Measurements from ENCODE around the gene ARHGAP15.

- TF ChIP-seq, protein P1, sequence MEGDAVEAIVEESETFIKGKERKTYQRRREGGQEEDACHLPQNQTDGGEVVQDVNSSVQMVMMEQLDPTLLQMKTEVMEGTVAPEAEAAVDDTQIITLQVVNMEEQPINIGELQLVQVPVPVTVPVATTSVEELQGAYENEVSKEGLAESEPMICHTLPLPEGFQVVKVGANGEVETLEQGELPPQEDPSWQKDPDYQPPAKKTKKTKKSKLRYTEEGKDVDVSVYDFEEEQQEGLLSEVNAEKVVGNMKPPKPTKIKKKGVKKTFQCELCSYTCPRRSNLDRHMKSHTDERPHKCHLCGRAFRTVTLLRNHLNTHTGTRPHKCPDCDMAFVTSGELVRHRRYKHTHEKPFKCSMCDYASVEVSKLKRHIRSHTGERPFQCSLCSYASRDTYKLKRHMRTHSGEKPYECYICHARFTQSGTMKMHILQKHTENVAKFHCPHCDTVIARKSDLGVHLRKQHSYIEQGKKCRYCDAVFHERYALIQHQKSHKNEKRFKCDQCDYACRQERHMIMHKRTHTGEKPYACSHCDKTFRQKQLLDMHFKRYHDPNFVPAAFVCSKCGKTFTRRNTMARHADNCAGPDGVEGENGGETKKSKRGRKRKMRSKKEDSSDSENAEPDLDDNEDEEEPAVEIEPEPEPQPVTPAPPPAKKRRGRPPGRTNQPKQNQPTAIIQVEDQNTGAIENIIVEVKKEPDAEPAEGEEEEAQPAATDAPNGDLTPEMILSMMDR (IDR thresholded peaks at IDR 0.05; ENCODE audit: insufficient read depth, low read length) = no peak
- TF ChIP-seq, protein P2, sequence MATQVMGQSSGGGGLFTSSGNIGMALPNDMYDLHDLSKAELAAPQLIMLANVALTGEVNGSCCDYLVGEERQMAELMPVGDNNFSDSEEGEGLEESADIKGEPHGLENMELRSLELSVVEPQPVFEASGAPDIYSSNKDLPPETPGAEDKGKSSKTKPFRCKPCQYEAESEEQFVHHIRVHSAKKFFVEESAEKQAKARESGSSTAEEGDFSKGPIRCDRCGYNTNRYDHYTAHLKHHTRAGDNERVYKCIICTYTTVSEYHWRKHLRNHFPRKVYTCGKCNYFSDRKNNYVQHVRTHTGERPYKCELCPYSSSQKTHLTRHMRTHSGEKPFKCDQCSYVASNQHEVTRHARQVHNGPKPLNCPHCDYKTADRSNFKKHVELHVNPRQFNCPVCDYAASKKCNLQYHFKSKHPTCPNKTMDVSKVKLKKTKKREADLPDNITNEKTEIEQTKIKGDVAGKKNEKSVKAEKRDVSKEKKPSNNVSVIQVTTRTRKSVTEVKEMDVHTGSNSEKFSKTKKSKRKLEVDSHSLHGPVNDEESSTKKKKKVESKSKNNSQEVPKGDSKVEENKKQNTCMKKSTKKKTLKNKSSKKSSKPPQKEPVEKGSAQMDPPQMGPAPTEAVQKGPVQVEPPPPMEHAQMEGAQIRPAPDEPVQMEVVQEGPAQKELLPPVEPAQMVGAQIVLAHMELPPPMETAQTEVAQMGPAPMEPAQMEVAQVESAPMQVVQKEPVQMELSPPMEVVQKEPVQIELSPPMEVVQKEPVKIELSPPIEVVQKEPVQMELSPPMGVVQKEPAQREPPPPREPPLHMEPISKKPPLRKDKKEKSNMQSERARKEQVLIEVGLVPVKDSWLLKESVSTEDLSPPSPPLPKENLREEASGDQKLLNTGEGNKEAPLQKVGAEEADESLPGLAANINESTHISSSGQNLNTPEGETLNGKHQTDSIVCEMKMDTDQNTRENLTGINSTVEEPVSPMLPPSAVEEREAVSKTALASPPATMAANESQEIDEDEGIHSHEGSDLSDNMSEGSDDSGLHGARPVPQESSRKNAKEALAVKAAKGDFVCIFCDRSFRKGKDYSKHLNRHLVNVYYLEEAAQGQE (IDR thresholded peaks at IDR 0.05; ENCODE audit: insufficient replicate concordance, low read depth) = no peak
- TF ChIP-seq GABPA (IDR thresholded peaks at IDR 0.05; ENCODE audit: low read depth) = no peak
- TF ChIP-seq POLR2AphosphoS5 (IDR thresholded peaks at IDR 0.05; ENCODE audit: low read depth) = no peak
Observed at GRCh38 chr2:143262389-143262788, 133.2 kb downstream of the ARHGAP15 start.

Data from HL-60 (cell line).